PFSK-1 (cell line): ENCODE results near the gene KHSRP.

Source experiments
- FOXP2 ChIP-seq: optimal IDR thresholded peaks from 2 replicates; pipeline ENCODE3; 2011; ENCODE audit warnings: borderline replicate concordance, control low read depth, inconsistent platforms; ENCODE audit not compliant: insufficient read depth; ENCODE audit errors: extremely low read length, extremely low read depth
- POLR2AphosphoS5 ChIP-seq: IDR thresholded peaks from 2 replicates; pipeline ENCODE4 v1.6.1; 2012; ENCODE audit warnings: low read depth, mild to moderate bottlenecking, control low read depth, low read length, moderate library complexity
- SIN3A ChIP-seq: IDR thresholded peaks from 2 replicates; pipeline ENCODE4 v1.6.1; 2012; ENCODE audit warnings: mild to moderate bottlenecking, low read length, moderate library complexity, borderline replicate concordance; ENCODE audit not compliant: insufficient read depth
- TAF1 ChIP-seq: IDR thresholded peaks from 2 replicates; pipeline ENCODE4 v1.6.1; 2012; ENCODE audit warnings: low read length, control low read depth, borderline replicate concordance; ENCODE audit not compliant: insufficient read depth
- TF ChIP-seq, protein P1 (sequence below), 2 experiments: IDR thresholded peaks; 2 replicates each; pipeline versions ENCODE4 v1.6.1 to v1.8.0; 2011 to 2012; ENCODE audit warnings: low read depth in 2 of 2, low read length in 2 of 2, control low read depth in 1 of 2, inconsistent platforms in 1 of 2, mild to moderate bottlenecking in 1 of 2, moderate library complexity in 1 of 2; ENCODE audit not compliant: insufficient read depth in 1 of 2

The KHSRP gene

DNA sequence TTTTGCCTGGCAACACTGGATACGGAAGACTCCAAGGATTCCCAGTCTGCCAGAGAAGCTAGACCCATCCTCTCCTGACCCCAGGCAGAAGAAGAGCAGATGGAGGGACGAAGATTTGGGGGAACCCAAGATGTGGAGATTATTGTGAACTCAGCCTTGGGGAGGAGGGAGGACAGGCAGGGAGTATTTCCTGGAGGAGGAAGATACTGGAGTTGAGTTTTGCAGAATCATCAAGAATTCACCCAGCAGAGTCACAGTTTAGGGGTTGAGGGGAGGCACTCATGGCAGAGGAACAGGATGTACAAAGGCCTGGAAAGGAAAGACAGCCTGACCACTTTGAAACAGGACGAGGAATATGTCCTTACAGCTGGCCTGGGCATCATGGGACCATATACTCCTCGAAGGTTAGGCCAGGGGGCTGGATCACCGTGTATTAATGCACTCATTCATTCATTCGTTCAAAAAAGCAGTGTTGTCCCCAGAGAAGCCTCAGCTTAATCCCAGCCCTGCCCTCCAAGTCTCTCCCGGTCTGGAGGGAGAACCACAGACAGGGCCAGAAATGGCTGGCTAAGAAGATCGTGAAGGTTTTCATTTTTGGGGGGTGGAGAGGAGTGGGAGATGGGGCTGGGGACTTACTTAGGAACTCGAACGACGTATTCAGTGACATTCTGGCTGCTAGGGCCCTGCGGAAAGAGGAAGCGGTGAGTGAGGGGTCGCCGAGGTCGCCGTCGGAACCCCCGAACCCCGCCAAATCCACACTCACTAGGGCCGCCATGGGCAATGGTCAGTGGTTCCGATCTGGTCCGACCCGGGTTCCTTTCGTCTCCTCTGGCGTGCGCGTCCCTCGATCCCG, 32.2 kb downstream of the KHSRP start:
- TF ChIP-seq POLR2AphosphoS5 (no peak), SIN3A (no peak)

DNA sequence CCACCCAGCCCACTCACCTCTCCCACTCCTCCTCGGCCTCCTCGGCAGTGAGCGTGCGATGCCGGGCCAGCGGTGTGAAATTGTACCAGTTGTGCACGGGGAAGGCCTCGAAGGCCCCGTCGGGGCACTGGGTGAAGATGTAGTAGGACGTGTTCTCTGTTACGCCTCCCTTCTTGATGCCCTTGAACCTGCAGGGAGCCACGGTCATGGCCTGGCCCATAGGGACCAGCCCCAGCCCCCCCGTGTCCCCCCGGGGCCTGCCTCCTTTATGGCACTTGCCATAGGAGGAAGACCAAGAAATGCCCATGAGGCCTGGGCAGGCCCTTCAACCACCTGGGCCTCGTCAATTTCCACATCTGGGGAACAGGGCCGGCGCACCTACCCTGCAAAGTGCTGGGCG, 37.2 kb downstream of the KHSRP start:
- no peak for TF ChIP-seq FOXP2
- TF ChIP-seq TAF1, result no peak
- TF ChIP-seq SIN3A, result no peak
- TF ChIP-seq, protein P1, sequence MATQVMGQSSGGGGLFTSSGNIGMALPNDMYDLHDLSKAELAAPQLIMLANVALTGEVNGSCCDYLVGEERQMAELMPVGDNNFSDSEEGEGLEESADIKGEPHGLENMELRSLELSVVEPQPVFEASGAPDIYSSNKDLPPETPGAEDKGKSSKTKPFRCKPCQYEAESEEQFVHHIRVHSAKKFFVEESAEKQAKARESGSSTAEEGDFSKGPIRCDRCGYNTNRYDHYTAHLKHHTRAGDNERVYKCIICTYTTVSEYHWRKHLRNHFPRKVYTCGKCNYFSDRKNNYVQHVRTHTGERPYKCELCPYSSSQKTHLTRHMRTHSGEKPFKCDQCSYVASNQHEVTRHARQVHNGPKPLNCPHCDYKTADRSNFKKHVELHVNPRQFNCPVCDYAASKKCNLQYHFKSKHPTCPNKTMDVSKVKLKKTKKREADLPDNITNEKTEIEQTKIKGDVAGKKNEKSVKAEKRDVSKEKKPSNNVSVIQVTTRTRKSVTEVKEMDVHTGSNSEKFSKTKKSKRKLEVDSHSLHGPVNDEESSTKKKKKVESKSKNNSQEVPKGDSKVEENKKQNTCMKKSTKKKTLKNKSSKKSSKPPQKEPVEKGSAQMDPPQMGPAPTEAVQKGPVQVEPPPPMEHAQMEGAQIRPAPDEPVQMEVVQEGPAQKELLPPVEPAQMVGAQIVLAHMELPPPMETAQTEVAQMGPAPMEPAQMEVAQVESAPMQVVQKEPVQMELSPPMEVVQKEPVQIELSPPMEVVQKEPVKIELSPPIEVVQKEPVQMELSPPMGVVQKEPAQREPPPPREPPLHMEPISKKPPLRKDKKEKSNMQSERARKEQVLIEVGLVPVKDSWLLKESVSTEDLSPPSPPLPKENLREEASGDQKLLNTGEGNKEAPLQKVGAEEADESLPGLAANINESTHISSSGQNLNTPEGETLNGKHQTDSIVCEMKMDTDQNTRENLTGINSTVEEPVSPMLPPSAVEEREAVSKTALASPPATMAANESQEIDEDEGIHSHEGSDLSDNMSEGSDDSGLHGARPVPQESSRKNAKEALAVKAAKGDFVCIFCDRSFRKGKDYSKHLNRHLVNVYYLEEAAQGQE (IDR thresholded peaks at IDR 0.05; ENCODE audit: insufficient read depth in 1 of 2, low read depth in 2 of 2, low read length in 2 of 2), result no peak
- TF ChIP-seq POLR2AphosphoS5, result no peak

DNA sequence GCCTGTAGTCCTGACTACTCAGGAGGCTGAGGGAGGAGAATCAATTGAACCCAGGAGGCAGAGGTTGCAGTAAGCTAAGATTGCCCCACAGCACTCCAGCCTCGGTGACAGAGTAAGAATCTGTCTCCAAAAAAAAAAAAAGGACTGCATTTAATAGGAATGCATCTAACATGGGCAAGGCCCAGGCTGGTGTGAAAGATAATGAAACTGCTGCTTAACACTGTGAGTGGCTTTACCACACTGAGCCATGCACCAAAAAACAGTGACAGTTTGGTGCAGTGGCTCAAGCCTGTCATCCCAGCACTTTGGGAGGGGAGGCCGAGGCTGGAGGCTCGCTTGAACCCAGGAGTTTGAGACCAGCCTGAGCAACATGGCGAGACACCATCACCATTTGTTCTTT, 40.2 kb downstream of the KHSRP start:
- TF ChIP-seq TAF1, result no peak
- TF ChIP-seq SIN3A, result no peak
- TF ChIP-seq POLR2AphosphoS5, result no peak
- TF ChIP-seq, protein P1 (IDR thresholded peaks at IDR 0.05; ENCODE audit: insufficient read depth in 1 of 2, low read depth in 2 of 2, low read length in 2 of 2), result no peak
- TF ChIP-seq FOXP2, result no peak

DNA sequence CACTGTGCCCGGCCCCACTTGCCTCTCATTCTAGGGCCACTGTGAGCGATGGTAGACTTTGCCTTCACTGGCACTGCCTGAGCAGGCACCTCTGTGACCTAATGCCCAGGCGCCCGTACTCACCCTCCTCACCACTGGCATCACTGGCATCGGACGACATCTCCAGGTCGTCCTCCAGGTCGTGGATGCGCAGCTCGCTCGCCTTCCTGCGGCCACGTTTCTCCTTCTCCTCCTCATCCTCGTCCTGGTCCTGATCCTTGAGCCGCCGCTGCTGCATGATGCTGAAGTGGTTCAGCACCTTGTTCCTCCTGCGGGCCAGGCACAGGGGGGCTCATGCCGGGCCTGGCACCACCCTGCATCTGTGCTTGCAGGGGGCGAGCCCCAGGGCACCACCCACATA, 41.4 kb downstream of the KHSRP start:
- TF ChIP-seq TAF1 (no peak), POLR2AphosphoS5 (no peak), SIN3A (no peak), FOXP2 (no peak)
- TF ChIP-seq, protein P1 (IDR thresholded peaks at IDR 0.05; ENCODE audit: insufficient read depth in 1 of 2, low read depth in 2 of 2, low read length in 2 of 2), result no peak

DNA sequence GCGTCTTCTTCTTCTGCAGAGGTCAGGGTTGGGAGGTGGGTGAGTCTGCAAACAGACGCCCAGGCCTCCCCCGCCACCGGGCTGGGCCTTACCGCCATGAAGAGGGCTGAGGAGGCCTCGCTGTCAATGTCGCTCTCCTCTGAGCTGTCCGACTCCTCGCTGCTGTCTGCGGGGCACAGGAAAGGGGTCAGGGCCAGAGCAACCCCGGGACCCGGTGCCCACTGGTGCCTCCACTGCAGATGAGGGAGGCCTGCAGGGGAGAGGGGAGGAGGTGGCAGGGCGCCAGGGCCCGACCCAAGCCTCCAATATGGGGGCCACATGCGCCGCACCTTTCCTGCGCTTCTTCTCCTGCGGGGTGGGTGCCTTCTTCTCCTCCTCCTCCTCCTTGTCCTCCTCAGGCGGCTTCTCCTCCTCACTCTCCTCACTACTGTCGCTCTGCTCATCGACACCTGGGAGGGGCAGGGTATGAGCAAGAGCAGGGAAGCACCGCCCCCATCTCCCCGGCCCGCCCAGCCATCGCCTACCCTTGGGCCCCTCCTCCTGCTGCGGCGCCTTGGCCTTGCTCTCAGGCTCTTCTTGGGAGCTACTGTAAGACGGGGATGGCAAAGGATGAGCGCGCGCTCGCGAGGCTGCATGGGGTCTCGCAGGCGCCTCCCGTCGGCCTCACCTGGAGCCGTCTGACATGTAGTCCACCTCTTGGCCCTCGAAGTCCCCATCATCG, 43.4 kb downstream of the KHSRP start:
- TF ChIP-seq POLR2AphosphoS5 (no peak), FOXP2 (no peak), TAF1 (no peak), SIN3A (no peak)
- TF ChIP-seq, protein P1 (IDR thresholded peaks at IDR 0.05; ENCODE audit: insufficient read depth in 1 of 2, low read depth in 2 of 2, low read length in 2 of 2), result no peak
